Mammary epithelial cell (primary cell): ENCODE results near the gene TENM4.

Experiments used
- CTCF ChIP-seq, 2 donors: IDR thresholded peaks in 1 of 2; conservative IDR thresholded peaks in 1 of 2; 2 replicates each; pipeline ENCODE4 v1.5.1; 2011 to 2012; ENCODE audit warnings: inconsistent platforms in 2 of 2, low read length in 2 of 2, mild to moderate bottlenecking in 2 of 2, control low read depth in 1 of 2, low read depth in 1 of 2; ENCODE audit not compliant: insufficient read depth in 1 of 2; ENCODE audit errors: extremely low read depth in 1 of 2
- EZH2 ChIP-seq: IDR thresholded peaks from 2 replicates; pipeline ENCODE4 v1.6.1; 2012; ENCODE audit warnings: low read length, inconsistent platforms, borderline replicate concordance

DNA sequence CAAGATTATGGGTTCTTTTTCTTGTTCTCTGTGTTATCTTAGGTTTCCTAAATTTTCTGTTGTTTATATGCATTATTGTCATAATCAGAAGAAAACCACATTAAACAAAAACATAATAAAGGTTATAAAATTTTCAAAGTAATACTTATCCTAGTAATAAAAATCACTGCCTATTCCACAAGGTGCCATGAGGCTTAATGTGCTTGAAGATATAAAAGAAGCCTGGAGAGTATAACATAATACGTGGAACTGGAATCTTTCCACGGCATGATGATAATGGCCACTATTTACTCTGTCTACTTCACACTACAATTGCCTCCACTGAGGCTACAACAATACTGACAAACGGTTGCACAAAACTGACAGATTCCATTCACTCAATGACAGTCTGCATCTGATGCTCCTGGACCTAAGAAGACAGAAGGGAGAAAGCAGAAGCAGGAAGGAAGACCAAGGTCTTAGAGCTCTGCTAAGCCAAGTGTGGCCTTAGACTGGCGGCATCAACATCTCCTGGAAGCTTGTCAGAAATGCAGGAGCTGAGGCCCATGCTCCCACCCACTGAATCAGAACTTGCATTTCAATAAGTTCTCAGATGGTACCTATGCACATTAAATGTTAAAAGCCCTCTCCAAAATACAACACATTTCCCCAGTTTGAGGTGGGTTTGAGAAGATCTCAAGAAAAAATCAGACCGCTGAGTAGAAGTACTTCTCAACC lies 13.1 kb downstream of the TENM4 start:
- TF ChIP-seq CTCF (conservative IDR thresholded peaks at IDR 0.05 in 1 of 2, IDR thresholded peaks at IDR 0.05 in 1 of 2; ENCODE audit: extremely low read depth in 1 of 2, insufficient read depth in 1 of 2, low read depth in 1 of 2, low read length in 2 of 2), result no peak
- no peak for TF ChIP-seq EZH2
